Panc1 (cell line): ENCODE data around the gene UROC1. TPM values are rescaled to one million over a fixed set of nuclear protein-coding genes. Genes with fewer than 3 reads are reported as not detected.

Source experiments
- ATAC-seq: fragments of 200-7000 bp; cut with Tn5 transposase; 2 replicates; pipeline ENCODE4 v1.9.1; 2020; ENCODE audit warnings: mild to moderate bottlenecking, moderate library complexity
- BruUV-seq: library from RNA; stranded (reverse); fragments of 400-500 nt; replicated peaks from 2 replicates; lab custom pipeline; 2021; lab: Mats Ljungman, UMichigan
- CTCF ChIA-PET: fragments of 300-600 bp; sonication (Branson Sonifier 250); formaldehyde crosslinking; loops from one replicate; lab custom pipeline; 2022; ENCODE audit warnings: antibody characterized with exemption; lab: Charles Lee
- POLR2A ChIA-PET: fragments of 300-600 bp; sonication (Branson Sonifier 250); formaldehyde crosslinking; loops from one replicate; lab custom pipeline; 2022; ENCODE audit warnings: antibody characterized with exemption; lab: Charles Lee
- DNase-seq: peaks from one replicate; pipeline ENCODE4 v3.0.0-alpha.2; 2010; ENCODE audit warnings: low read depth, low spot score
- H3K27ac ChIP-seq: 2 replicates; pipeline ENCODE4 v1.5.1; 2011; ENCODE audit warnings: mild to moderate bottlenecking, low read length, inconsistent platforms
- H3K27me3 ChIP-seq: fragments of 200-500 bp; sonication (Bioruptor generic); 2 replicates; pipeline ENCODE4 v1.6.0; 2014; ENCODE audit warnings: low read length, inconsistent platforms; ENCODE audit not compliant: control insufficient read depth, insufficient read depth
- H3K36me3 ChIP-seq: fragments of 200-500 bp; sonication (Bioruptor generic); 2 replicates; pipeline ENCODE4 v1.5.1; 2014; ENCODE audit warnings: inconsistent platforms, mild to moderate bottlenecking, low read length, moderate library complexity; ENCODE audit not compliant: control insufficient read depth, insufficient read depth
- H3K4me1 ChIP-seq: 2 replicates; pipeline ENCODE4 v1.5.1; 2011; ENCODE audit warnings: inconsistent platforms, mild to moderate bottlenecking, low read length, moderate library complexity; ENCODE audit not compliant: control insufficient read depth, insufficient read depth
- H3K4me3 ChIP-seq, 2 experiments: 2 replicates each; pipeline ENCODE4 v1.5.1; 2011 to 2012; ENCODE audit warnings: low read depth in 2 of 2, low read length in 2 of 2, mild to moderate bottlenecking in 2 of 2, inconsistent platforms in 1 of 2, moderate library complexity in 1 of 2
- H3K9me3 ChIP-seq: fragments of 200-500 bp; sonication (Bioruptor generic); 2 replicates; pipeline ENCODE4 v1.5.1; 2014; ENCODE audit warnings: low read depth, mild to moderate bottlenecking, inconsistent platforms, low read length, moderate library complexity; ENCODE audit not compliant: control insufficient read depth, insufficient read depth
- CTCF ChIP-seq: fragments of 450-650 bp; IDR thresholded peaks from 2 replicates; pipeline ENCODE4 v1.5.1; 2017; ENCODE audit warnings: mild to moderate bottlenecking
- POLR2AphosphoS5 ChIP-seq: IDR thresholded peaks from 2 replicates; pipeline ENCODE4 v1.6.1; 2012; ENCODE audit warnings: mild to moderate bottlenecking, low read depth, low read length, moderate library complexity
- REST ChIP-seq, 2 experiments: IDR thresholded peaks; 2 replicates each; pipeline ENCODE4 v1.6.1; 2011 to 2012; ENCODE audit warnings: low read depth in 2 of 2, control low read depth in 1 of 2, low read length in 1 of 2, mild to moderate bottlenecking in 1 of 2, moderate library complexity in 1 of 2; ENCODE audit not compliant: insufficient read depth in 1 of 2
- SIN3A ChIP-seq: IDR thresholded peaks from 2 replicates; pipeline ENCODE4 v1.6.1; 2012; ENCODE audit warnings: low read depth, mild to moderate bottlenecking, low read length, moderate library complexity, borderline replicate concordance; ENCODE audit not compliant: insufficient read depth
- TCF7L2 ChIP-seq: IDR thresholded peaks from 2 replicates; pipeline ENCODE4 v1.6.1; 2011; ENCODE audit warnings: mild to moderate bottlenecking, low read depth, low read length, inconsistent platforms
- in situ Hi-C: cut with HindIII; loops from 2 replicates; pipeline ENCODE4 v1.10.0; 2016; ENCODE audit warnings: low sequenced_read_pairs, low pct_unique_long_range_greater_than_20kb
- intact Hi-C: fragments of 100-400 bp; cut with micrococcal nuclease; formaldehyde crosslinking; loops from one replicate; pipeline ENCODE4 v1.10.0; 2022; ENCODE audit not compliant: unreplicated experiment
- total RNA-seq: library from RNA; stranded (reverse); gene quantifications from one replicate; pipeline ENCODE4 v1.2.1, GENCODE V29; 2021; ENCODE audit not compliant: unreplicated experiment

Gene UROC1
- total RNA-seq, 1 experiment from 2014 or later = not detected

GRCh38 chr3:126494204-126494969, 23.2 kb downstream of the UROC1 start:
- no peak for TF ChIP-seq SIN3A
- no peak for TF ChIP-seq CTCF
- no peak for TF ChIP-seq REST (IDR thresholded peaks at IDR 0.05; ENCODE audit: insufficient read depth in 1 of 2, low read depth in 2 of 2, low read length in 1 of 2)
- no peak for TF ChIP-seq TCF7L2
- no peak for TF ChIP-seq POLR2AphosphoS5
- ATAC-seq (no peak), DNase-seq (no peak)
- BruUV-seq = no TSS peak
- in situ Hi-C loops (no loop called here), intact Hi-C loops (no loop called here)
- CTCF ChIA-PET = interaction anchor here (0.5 kb wide), 1 partner anchor 8 kb away, joined by 3 read pairs; no protein-coding TSS in a partner anchor
- Histone ChIP-seq H3K4me1 (no peaks in the 10 kb centered on the region; the same call in 1 of the 2 replicates), H3K27ac (no peak overlapping the region), H3K36me3 (no peaks in the 10 kb centered on the region), H3K4me3 (no peak overlapping the region), H3K27me3 (no peaks in the 10 kb centered on the region), H3K9me3 (no peaks in the 10 kb centered on the region)
- POLR2A ChIA-PET = no interaction called here

- TF ChIP-seq TCF7L2 = no peak
- no peak for TF ChIP-seq REST (IDR thresholded peaks at IDR 0.05; ENCODE audit: insufficient read depth in 1 of 2, low read depth in 2 of 2, low read length in 1 of 2)
- TF ChIP-seq CTCF = no peak
- no peak for TF ChIP-seq SIN3A
- TF ChIP-seq POLR2AphosphoS5 = no peak
- ATAC-seq (no peak), DNase-seq (no peak)
- intact Hi-C loops (no loop called here), in situ Hi-C loops (no loop called here)
- H3K36me3 ChIP-seq = no peaks in the 10 kb centered on the region
- no peaks in the 10 kb centered on the region for H3K27me3 ChIP-seq
- POLR2A ChIA-PET = no interaction called here
- no peaks in the 10 kb centered on the region for H3K9me3 ChIP-seq
- H3K4me3 ChIP-seq = no peak overlapping the region
- H3K27ac ChIP-seq = no peak overlapping the region
- CTCF ChIA-PET = no interaction called here
- no TSS peak for BruUV-seq
- H3K4me1 ChIP-seq = no peaks in the 10 kb centered on the region; the same call in 1 of the 2 replicates
Measured at GRCh38 chr3:126493739-126494138, 23.8 kb downstream of the UROC1 start.
